Stimulated activated CD4-positive, alpha-beta T cell treated with anti-CD3 and anti-CD28 coated beads, Interleukin-15, amount 100 ng/mL, for 24 hours (primary cell): ENCODE measurements around the gene FMN1.
"Not testable (repeated sequence)": the region's sequence is repeated elsewhere in the genome, so short reads cannot be mapped to it uniquely, and the experiment has no call there.

Experiments used
- DNase-seq: peaks from one replicate; pipeline ENCODE4 v3.0.0-alpha.2; 2020

FMN1 gene

GRCh38 chr15:32956711-32957110 is 237.8 kb downstream of the FMN1 start:
- no peak for DNase-seq

DNA sequence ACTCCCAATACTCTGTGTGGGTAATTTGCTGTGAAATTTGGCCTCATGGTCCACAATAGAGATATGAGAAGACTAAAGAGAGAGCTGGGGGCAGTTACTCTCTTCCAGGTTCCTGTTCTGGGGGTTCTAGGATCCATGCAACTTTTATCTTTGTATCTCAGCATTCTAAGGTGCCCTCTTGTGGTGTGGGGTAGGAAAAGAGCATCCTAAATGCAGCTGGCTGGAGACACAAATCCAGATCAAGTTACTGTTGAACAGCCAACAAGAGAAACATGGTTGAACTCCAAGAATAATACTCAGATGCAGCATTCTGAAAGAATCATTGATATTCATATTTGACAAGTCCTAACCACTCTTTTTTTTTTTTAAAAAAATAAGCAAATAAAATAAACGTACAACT is 238.5 kb downstream of the FMN1 start:
- no peak for DNase-seq

- no peak for DNase-seq
These were observed 241.0 kb downstream of the FMN1 start for GRCh38 chr15:32953533-32953910.

DNA sequence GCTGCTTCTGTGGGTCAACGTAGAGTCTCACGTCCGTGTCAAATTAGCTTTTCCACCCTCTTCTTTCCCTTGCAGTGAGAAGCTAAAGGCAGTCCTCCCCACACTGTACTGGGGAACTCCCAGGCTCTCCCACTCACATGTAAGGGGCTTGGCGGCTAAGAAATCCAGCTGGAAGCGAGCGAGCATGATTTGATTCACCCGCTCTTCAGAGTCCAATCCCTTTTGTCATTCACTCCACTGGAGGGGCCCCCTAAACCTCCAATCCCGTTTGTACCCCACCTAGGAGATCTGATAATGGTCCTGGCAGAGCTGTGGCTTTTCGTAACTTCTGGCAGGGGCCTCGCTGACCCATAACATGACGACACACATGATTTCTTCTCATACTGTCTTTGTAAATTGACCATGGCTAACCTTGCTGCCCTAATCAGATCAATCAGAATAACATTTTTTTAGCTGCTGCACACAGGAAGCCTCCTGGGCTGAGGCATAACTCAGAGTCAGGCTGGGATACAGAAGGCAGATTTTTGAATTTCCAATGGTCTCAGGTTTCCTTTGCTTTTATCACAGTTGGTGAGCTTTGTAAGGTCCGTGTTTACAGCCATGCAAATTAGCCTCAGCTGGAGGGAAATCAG is 241.5 kb downstream of the FMN1 start:
- no peak for DNase-seq

- DNase-seq: no peak
These were observed 242.6 kb downstream of the FMN1 start for GRCh38 chr15:32951736-32952464.

GRCh38 chr15:32950051-32950450 is 244.5 kb downstream of the FMN1 start:
- DNase-seq: not testable (repeated sequence)

- DNase-seq: no peak
These were observed 248.3 kb downstream of the FMN1 start for GRCh38 chr15:32946210-32946609.

GRCh38 chr15:32944431-32944830 is 250.1 kb downstream of the FMN1 start:
- no peak for DNase-seq

- DNase-seq: no peak
These were observed 250.8 kb downstream of the FMN1 start for GRCh38 chr15:32943711-32944110.

- no peak for DNase-seq
These were observed 252.1 kb downstream of the FMN1 start for GRCh38 chr15:32942401-32942841.

DNA sequence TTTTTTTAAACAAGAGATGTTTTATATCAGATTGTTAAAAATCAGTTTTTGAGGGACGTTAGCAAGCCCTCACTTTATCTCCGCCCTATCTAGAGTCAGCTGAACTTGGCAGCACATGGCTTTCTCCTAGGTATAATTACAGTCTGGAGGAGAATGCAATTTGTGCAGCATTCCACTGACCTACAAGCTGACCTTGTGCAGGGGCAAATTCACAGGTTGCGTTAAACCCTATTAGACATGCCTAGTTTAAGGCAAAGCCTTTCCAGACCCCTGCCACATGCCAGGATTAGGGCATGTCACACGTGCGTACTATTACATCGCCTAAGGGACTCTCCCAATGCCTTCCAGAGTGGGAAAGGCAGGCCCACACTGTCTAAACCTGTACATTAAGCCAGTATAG is 252.7 kb downstream of the FMN1 start:
- no peak for DNase-seq

DNA sequence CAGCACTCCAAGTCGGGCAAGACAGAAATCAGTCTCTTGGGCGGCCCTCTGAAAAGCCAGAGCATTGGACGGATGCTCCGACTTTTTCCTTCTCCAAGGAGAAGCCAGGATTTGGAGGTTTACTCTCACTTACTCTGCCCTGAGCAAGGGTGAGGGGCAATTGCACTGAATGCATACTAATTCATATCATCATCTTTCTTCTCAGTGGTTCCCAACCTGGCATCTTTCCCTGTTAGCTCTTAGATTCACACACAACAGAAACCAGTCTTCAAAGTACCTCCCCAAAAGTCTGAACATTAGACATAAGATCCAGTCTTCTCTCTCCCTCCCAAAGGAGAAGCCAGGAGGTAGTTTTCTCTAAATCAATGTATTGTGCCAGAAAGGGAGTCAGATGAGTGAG is 257.5 kb downstream of the FMN1 start:
- DNase-seq: no peak

DNA sequence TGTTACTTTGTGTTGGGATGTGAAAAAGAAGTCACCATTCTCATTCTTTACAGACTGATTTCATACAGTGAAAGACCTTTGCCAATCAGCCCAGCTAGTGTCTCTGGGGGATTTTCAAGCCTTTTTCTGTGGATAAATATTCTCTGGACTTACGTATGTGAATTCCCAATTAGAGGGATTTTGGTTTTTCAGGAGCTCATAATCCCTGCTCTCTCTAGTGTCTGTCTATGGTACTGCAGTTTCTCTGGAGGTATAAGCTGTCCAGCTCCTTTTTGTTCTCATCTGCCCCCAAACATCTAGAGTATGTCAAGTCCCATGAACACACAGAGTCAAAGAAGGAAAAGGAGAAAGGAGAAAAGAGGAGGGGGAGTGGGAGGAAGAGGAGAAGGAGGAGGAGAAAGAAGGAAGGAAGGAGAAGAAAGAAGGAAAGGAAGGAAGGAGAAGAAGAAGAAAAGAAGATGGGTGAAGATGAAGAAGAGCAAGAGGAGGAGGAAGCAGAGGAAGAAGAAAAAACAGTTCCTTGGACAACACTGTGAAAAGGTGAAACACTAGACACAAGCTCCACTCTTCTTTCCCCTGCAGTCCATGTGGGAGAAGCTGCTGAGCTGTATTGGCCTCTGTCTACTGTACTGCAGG is 258.1 kb downstream of the FMN1 start:
- DNase-seq: no peak

GRCh38 chr15:32935139-32935538 is 259.4 kb downstream of the FMN1 start:
- no peak for DNase-seq

DNA sequence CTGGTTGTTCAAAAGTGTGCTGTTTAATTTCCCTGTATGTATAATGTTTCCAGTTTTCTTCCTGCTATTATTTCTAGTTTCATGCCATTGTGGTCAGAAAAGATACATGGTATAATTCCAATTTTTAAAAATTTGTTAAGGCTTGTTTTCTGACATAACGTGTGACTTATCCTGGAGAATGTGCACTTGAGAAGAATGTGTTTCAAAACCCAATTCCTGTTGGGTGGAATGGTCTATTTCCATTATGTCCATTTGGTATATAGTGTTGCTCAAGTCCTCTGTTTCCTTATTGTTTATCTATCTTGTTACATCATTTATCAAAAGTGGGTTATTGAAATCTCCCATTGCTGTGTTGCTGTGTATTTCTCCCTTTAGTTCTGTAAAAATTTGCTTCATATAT is 261.3 kb downstream of the FMN1 start:
- DNase-seq: no peak

DNA sequence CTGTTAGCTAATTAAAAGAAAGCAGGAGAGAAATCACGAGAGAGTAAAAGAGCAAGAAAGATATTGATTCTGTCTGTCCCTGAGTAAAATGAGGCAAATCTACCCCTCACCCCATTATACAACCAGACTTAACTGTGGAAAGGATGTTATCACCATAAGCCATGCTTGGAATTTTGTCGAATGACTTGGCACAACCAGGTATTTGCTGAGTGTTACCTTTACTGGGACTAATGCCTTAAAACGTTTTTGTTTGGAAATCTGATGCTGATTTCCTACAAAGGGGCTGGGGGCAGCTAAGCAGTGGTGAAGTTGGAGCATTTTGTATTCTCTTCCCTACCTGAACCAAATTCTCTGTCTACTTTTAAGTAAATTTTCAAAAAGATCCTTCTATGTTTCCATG is 265.6 kb downstream of the FMN1 start:
- no peak for DNase-seq

- DNase-seq: no peak
These were observed 267.4 kb downstream of the FMN1 start for GRCh38 chr15:32927124-32927523.

DNA sequence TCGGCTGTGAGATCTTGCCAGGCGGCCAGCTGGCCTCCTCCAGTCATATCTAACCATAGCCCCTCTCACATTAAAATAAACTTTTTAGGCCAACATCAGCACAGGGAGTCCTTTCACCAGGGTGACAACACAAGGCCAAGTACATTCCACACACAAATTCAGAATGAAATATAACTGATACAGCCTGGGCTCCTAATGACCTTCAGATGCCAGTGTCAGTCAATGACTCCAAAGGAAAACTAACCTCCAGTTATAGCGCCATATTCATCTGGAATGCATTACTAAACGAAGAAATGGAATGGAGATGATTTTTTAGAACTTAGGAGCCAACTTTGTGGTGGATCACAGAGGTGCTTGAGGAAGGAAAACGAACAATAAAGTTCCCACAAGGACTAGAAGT is 271.3 kb downstream of the FMN1 start:
- DNase-seq: no peak

DNA sequence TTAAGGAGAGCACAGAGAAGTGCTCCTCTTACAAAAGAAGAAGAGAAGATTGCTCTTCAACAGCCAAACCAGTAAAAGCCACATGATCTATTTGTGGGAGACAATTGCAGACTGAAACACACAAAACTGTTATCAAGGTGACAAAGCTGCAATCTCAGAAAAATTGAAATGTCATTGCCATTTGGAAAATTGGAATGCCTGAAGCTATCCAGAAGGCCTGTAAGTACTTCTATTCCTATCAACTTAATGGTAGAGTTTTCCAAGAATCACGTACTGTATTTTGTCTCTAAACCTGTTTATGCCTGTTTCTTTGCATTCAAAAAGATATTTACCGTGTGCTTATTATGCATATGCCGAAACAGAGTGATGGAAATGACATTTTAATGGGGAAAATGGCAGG is 272.0 kb downstream of the FMN1 start:
- DNase-seq: no peak

DNA sequence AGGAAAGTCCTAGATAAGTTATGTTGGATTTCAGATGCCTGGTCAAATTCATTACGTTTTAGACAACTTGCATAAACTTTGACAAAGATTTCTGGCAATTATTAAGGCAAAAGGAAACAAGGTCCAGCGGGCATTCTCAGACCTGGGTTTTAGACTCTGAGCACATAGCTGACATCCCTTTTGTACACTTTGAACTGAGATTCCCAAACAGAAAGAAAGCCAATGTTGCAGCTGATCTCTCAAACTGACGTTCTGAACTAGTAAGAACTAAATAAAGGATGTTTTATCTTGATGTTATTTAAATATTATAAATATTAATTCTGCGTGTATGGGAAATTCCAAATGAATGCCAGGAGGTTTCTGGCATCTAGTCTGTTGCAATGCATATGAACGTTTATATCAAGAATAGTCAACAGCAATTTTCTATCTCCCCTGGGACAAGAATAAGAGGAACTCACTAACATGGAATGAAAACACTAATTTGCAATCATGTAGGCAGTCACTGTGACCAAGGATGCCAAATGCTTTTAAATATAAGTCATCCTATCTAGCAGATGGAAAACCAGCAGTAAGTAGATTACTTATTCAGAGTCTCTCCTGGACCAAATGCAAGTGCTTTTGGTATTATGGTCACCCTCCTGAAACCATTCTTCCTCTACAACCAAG is 274.6 kb downstream of the FMN1 start:
- no peak for DNase-seq

- no peak for DNase-seq
These were observed 276.0 kb downstream of the FMN1 start for GRCh38 chr15:32918547-32918946.

DNA sequence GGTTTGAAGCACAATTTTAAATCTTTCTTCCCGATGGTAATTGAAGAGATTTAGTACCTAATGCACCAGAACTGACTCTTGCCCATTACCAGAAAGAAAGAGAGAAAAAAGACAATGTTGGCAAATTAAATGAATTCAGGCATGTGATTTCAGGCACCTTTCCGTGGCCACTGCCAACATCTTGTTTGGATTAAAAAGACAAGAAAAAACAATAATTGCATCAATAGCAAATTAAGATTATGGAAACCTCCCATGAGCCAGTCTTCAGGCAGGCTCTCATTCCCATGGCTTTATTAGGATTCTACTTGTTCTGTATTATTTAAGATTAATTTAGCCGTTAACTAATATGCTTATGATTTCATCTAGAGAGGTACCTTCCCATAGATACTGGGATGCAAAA is 283.7 kb downstream of the FMN1 start:
- DNase-seq: no peak

DNA sequence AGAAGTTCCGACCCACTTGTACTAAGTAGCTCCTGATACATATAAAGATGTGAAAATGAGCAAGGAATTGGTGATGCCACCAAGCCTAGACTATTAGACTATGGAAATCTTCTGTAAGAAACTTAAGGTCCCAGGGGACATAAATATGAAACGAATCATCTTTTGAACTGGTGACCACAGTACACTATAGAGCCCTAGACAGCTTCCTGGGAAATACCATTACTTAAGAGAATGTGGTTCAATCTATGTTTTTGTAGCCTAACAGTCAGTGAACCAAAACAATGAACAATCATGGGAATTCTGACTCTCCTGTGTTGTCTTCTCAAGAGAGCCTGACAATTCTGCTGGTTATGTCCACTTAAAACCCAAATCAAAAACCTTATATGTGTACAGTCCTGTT is 285.1 kb downstream of the FMN1 start:
- no peak for DNase-seq

DNA sequence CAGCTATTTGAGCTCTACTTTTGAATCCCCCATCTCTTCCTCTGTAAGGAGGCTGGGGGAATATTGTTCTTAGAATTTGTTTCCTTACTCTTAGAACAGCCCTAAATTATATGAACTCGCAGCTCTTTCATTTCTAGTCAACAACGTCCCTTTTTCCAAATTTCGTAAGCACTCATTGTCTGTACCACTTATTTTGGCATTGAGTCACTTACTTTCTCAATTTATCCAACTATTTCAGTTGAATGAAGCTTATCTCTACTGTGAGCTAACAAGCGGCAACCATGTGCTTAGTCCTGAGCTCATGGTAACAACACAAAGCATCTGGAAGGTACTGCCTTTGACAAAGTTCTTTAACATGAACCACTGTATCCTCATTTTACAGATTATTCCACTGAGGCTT is 285.6 kb downstream of the FMN1 start:
- DNase-seq: no peak
